ENCODE data around the gene KIF4A. TPM values are rescaled to one million over a fixed set of nuclear protein-coding genes. Genes with fewer than 3 reads are reported as not detected.

Gene KIF4A
- total and polyA plus RNA-seq, 2 of the 4 experiments (the other 2 are of a cell fraction): 10.0 to 19.0 TPM

GRCh38 chrX:70468709-70469108 lies 178.8 kb downstream of the KIF4A start:
- intact Hi-C loops (cut with micrococcal nuclease) (no loop called here), in situ Hi-C loops (cut with MboI; ENCODE audit: low sequenced_read_pairs) (no loop called here), dilution Hi-C loops (cut with HindIII; ENCODE audit: low sequenced_read_pairs, unreplicated experiment) (no loop called here)
- WGBS, 2 experiments (ENCODE audit: extremely low coverage in 2 of 2, insufficient read length in 1 of 2): no CpG with 5 or more reads among the region's 1 CpG
- H4K8ac ChIP-seq (ENCODE audit: low read depth in 2 of 2, low read length in 2 of 2): no peak overlapping the region
- H2BK20ac ChIP-seq (ENCODE audit: low read depth, low read length): no peak overlapping the region
- no peak for ATAC-seq (ENCODE audit: low read depth)
- H3K27me3 ChIP-seq (ENCODE audit: control insufficient read depth, insufficient read depth, low read length): no peaks in the 10 kb centered on the region
- TF ChIP-seq RAD21 (IDR thresholded peaks at IDR 0.05; ENCODE audit: low read length) (no peak), SMC3 (IDR thresholded peaks at IDR 0.05; ENCODE audit: low read depth, low read length) (no peak), CHD1 (IDR thresholded peaks at IDR 0.05; ENCODE audit: low read depth, low read length) (no peak), CTCF (conservative IDR thresholded peaks at IDR 0.05; ENCODE audit: low read depth, low read length) (no peak), USF2 (IDR thresholded peaks at IDR 0.05; ENCODE audit: low read depth, low read length) (no peak), RFX5 (IDR thresholded peaks at IDR 0.05; ENCODE audit: low read depth, low read length) (no peak), CEBPB (IDR thresholded peaks at IDR 0.05; ENCODE audit: low read depth, low read length) (no peak), MAFK (IDR thresholded peaks at IDR 0.05; ENCODE audit: low read depth, low read length) (no peak), MXI1 (IDR thresholded peaks at IDR 0.05; ENCODE audit: borderline replicate concordance, low read depth, low read length) (no peak)
- H3K36me3 ChIP-seq (ENCODE audit: control insufficient read depth, insufficient read depth, low read length): no peaks in the 10 kb centered on the region
- peaks cover 0 to 6% of the 10 kb centered on the region in 2 experiments; a peak in 1 of 4 replicates for H3K79me1 ChIP-seq (ENCODE audit: low read depth in 1 of 2, low read length in 2 of 2)
- H3K4me3 ChIP-seq (ENCODE audit: insufficient read depth, low read depth, low read length): no peak overlapping the region
- H2AK9ac ChIP-seq (replicated peaks; ENCODE audit: low read depth, low read length, poor library complexity): no peak overlapping the region
- no peak overlapping the region for H3K4me2 ChIP-seq (ENCODE audit: low read depth, low read length)
- H2BK120ac ChIP-seq (ENCODE audit: low read depth, low read length): no peak overlapping the region
- no peak overlapping the region for H3K9ac ChIP-seq (ENCODE audit: low read depth, low read length)
- H4K5ac ChIP-seq (ENCODE audit: low read depth, low read length): no peak overlapping the region
- POLR2A ChIA-PET (ENCODE audit: unreplicated experiment): no interaction called here
- H3K9me3 ChIP-seq (ENCODE audit: control insufficient read depth, insufficient read depth, low read length): no peaks in the 10 kb centered on the region
- no peak overlapping the region for H3K23ac ChIP-seq (ENCODE audit: low read depth, low read length)
- no peak overlapping the region for H3K56ac ChIP-seq (ENCODE audit: extremely low read depth, insufficient read depth, low read length)
- DNase-seq: no peak
- no TSS peak for BruUV-seq (replicated peaks)
- H3K18ac ChIP-seq (ENCODE audit: low read depth, low read length): no peak overlapping the region
- H4K91ac ChIP-seq (ENCODE audit: insufficient read depth, low read depth, low read length): no peak overlapping the region
- no peak overlapping the region for H2AK5ac ChIP-seq (ENCODE audit: low read depth, low read length)
- H2BK5ac ChIP-seq (ENCODE audit: low read depth, low read length, poor library complexity, severe bottlenecking): no peak overlapping the region
- no peaks in the 10 kb centered on the region for H4K20me1 ChIP-seq (ENCODE audit: insufficient read depth, low read length)
- H3K9me1 ChIP-seq (ENCODE audit: insufficient read depth, low read length): no peaks in the 10 kb centered on the region; the same call in 1 of the 2 replicates
- no peaks in the 10 kb centered on the region for H3K4me1 ChIP-seq (ENCODE audit: control insufficient read depth, insufficient read depth, low read length)
- CTCF ChIA-PET: no interaction called here
- H3K14ac ChIP-seq (replicated peaks; ENCODE audit: low read depth, low read length): no peak overlapping the region
- no peak overlapping the region for H3K4ac ChIP-seq (ENCODE audit: low read depth, low read length)
- H2BK15ac ChIP-seq (ENCODE audit: low read depth, low read length): no peak overlapping the region
- H2AFZ ChIP-seq (replicated peaks; ENCODE audit: low read length, poor library complexity): no peak overlapping the region
- H3K27ac ChIP-seq (ENCODE audit: insufficient read depth, low read length): no peak overlapping the region
